ENCODE results near the gene TEKT5.

DNA sequence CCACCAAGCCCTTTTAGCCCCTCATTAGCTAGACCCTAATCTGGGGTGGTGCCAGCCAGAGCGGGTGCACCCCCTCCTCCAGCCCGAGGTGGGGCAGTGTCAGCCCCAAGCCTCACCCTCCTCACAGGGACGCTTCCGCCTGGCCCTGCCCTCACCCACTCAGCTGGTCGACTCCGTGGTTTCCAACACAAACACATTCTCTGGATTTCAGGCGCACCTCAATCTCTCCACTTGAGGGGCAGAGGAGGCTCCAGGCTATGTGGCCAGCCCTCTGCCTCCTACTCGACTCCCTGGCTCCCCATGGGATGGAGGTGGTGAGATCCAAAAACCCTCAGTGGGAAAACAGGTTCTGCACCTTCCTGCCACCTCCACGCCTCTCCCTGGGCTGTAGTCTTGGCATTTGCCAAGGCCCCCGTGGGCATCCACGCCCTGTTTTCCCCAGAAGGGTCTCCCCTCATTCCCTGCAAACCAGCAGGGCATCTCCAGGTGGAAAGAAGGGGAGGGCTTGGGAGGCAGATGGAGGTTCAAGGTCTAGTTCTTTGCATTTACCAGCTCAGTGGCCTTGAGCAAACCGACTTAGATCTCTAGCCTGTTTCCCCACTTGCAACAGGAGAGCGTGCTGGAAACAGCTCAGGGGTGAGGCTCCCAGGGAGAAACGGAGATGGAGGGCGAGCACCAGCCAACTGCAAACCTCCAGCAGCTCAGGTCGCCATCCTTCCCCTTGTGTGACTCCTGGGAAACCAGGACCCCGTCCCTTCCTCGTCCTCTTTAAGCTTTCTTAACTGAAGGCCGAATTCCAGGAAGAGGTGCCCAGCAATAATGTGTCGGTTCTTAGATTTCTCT lies 116.0 kb downstream of the TEKT5 start:
- TF ChIP-seq, protein P1, sequence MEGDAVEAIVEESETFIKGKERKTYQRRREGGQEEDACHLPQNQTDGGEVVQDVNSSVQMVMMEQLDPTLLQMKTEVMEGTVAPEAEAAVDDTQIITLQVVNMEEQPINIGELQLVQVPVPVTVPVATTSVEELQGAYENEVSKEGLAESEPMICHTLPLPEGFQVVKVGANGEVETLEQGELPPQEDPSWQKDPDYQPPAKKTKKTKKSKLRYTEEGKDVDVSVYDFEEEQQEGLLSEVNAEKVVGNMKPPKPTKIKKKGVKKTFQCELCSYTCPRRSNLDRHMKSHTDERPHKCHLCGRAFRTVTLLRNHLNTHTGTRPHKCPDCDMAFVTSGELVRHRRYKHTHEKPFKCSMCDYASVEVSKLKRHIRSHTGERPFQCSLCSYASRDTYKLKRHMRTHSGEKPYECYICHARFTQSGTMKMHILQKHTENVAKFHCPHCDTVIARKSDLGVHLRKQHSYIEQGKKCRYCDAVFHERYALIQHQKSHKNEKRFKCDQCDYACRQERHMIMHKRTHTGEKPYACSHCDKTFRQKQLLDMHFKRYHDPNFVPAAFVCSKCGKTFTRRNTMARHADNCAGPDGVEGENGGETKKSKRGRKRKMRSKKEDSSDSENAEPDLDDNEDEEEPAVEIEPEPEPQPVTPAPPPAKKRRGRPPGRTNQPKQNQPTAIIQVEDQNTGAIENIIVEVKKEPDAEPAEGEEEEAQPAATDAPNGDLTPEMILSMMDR (IDR thresholded peaks at IDR 0.05; ENCODE audit: low read length): no peak
- no peak for TF ChIP-seq EZH2 (optimal IDR thresholded peaks at IDR 0.05; ENCODE audit: low read depth, low read length)
- TF ChIP-seq EZH2phosphoT487 (IDR thresholded peaks at IDR 0.05; ENCODE audit: low read length): no peak
